Ovary (tissue), 9 donors: ENCODE measurements around the gene GRK5. TPM values are rescaled to one million over a fixed set of nuclear protein-coding genes. Genes with fewer than 3 reads are reported as not detected.
A peak's percentile ranks its signal among the peaks of the same experiment; 100 is the strongest.

Experiments
- DNase-seq, 5 donors: peaks; one replicate each; pipeline ENCODE4 v3.0.0-alpha.2; 2019 to 2020
- H3K27ac ChIP-seq, 2 donors: fragments of 200-600 bp; one replicate each; pipeline versions ENCODE4 v1.5.1 to v1.8.0; 2019 to 2022
- H3K27me3 ChIP-seq: fragments of 200-600 bp; one replicate; pipeline ENCODE4 v1.8.0; 2022
- H3K36me3 ChIP-seq: fragments of 200-600 bp; sonication (generic); one replicate; pipeline ENCODE4 v1.5.1; 2019
- H3K4me1 ChIP-seq: one replicate; pipeline ENCODE4 v1.8.1; 2013; ENCODE audit warnings: mild to moderate bottlenecking, moderate library complexity; ENCODE audit not compliant: insufficient read depth
- H3K4me3 ChIP-seq: fragments of 200-600 bp; sonication (generic); one replicate; pipeline ENCODE4 v1.5.1; 2017
- H3K9me3 ChIP-seq, 2 donors: fragments of 200-600 bp in 1 of 2; sonication (generic) in 1 of 2; one replicate each; pipeline versions ENCODE4 v1.5.1 to v1.8.1; 2013 to 2019; ENCODE audit warnings: mild to moderate bottlenecking in 1 of 2, moderate library complexity in 1 of 2
- CTCF ChIP-seq, 3 donors: fragments of 450-650 bp in 2 of 3; fragments of 200-600 bp in 1 of 3; IDR thresholded peaks; one replicate each; pipeline versions ENCODE4 v1.5.1 to v1.8.0; 2016 to 2022; ENCODE audit warnings: antibody characterized with exemption in 3 of 3, mild to moderate bottlenecking in 1 of 3
- EP300 ChIP-seq: sonication (generic); formaldehyde crosslinking; IDR thresholded peaks from one replicate; pipeline ENCODE4 v1.6.1; 2017; ENCODE audit warnings: antibody characterized with exemption
- POLR2A ChIP-seq: fragments of 450-650 bp; IDR thresholded peaks from one replicate; pipeline ENCODE4 v1.6.1; 2017; ENCODE audit warnings: antibody characterized with exemption, mild to moderate bottlenecking, moderate library complexity
- WGBS, 3 donors: extraction: QIAGEN DNeasy Blood & Tissue Kit in 1 of 3; methylation state at CpG; one replicate each; pipeline versions ENCODE4 v1.1.5 to v1.1.7; 2013 to 2017; 5-methylcytosine and 5-hydroxymethylcytosine counted together
- intact Hi-C, 4 donors: fragments of 100-400 bp; cut with DNase I; formaldehyde crosslinking; loops; one replicate each; pipeline versions ENCODE4 v1.11.0 to v1.15.1; 2022 to 2023
- polyA plus RNA-seq, 2 donors: library from polyadenylated mRNA; stranded (reverse); fragments of 200-250 nt in 1 of 2; fragments of 350-450 nt in 1 of 2; fragmentation: Illumina TruSeq in 1 of 2; extraction: RNeasy Lipid Tissue Mini Kit (QIAGEN cat#74804) in 1 of 2; gene quantifications; one replicate each; pipeline ENCODE4 v1.2.3, GENCODE V29; 2013 to 2014
- total RNA-seq, 7 donors: library from RNA; depleted of rRNA in 2 of 7; stranded (reverse); fragments of >200 nt in 2 of 7; fragmentation: NEBNext Ultra II Directional in 3 of 7; extraction: Animal tissue kit (Norgen Biotek cat#: 25700) in 3 of 7; gene quantifications; one replicate each; pipeline versions ENCODE4 v1.1.0 to v1.2.4, GENCODE V29; 2016 to 2023
- donor health status: DM: no; HTN: no; CAD: no; lungs with moderate emphysema.
- donor health status: DM: no; HTN: no; CAD: no.
- donor health status: Bipolar disorder and iron deficiency.
- donor health status: DM: yes; HTN: yes; CAD: no.
- donor health status: DM: no; HTN: no; CAD: no.
- donor health status: DM: yes; HTN: yes; CAD: no.

GRK5 gene
- total and polyA plus RNA-seq, 9 donors: 10.0 to 115 (median 38.2) TPM

DNA sequence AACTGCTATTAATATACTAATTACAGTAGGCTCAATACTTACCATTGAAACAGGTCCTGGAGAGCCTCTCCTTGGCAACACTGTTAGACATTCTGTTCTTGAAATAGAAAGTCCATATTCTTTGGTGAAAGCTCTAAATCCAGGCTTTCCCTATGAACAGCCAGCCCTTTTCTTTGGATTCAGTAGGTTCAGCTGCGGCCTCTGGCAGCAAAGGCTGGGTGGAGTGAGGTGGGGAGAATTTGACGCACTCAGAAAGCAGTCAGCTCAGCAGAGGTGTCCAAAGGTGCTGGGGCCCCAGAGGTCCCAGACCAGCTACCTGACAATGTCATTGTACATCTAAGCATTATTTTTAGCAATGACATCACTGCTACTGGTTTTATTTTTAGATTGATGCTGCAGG is 146.1 kb downstream of the GRK5 start:
- Histone ChIP-seq H3K27ac (no peak overlapping the region), H3K27me3 (no peaks in the 10 kb centered on the region), H3K4me3 (no peak overlapping the region), H3K36me3 (no peaks in the 10 kb centered on the region), H3K9me3 (no peaks in the 10 kb centered on the region), H3K4me1 (peaks cover 24% of the 10 kb centered on the region)
- whole genome bisulfite sequencing, 3 donors: 78 to 95% (median 86%) methylated on average over 2 of the region's 2 CpGs
- TF ChIP-seq EP300 (no peak), POLR2A (no peak), CTCF (IDR thresholded peaks at IDR 0.05) (no peak)
- DNase-seq: no peak
- intact Hi-C loops: no loop called here

DNA sequence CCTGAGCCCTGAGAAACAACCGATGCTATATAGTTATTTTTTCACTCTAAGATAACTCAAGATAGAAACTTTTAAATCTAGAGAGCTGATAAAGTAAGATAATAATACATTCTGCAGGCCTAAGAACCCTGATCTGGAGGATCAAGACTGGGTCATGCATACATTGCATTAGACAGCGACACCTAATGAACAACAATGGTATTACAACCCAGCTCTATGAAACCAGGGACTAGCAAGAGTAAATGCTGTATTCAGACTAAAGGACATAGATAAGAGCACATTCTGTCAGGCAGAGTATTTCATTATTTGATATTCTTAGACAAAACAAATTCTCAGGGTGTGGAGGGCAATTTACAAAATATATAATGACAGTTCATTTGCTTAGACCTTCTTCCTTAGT is 148.6 kb downstream of the GRK5 start:
- intact Hi-C loops: no loop called here
- Histone ChIP-seq H3K27me3 (no peaks in the 10 kb centered on the region), H3K4me3 (no peak overlapping the region), H3K27ac (no peak overlapping the region), H3K36me3 (no peaks in the 10 kb centered on the region), H3K4me1 (no peaks in the 10 kb centered on the region), H3K9me3 (no peaks in the 10 kb centered on the region)
- WGBS, 3 donors: 85 to 92% (median 89%) methylated on average over 2 of the region's 2 CpGs
- DNase-seq: no peak
- peak in 2 of 3 donors; percentile 19 to 20 for TF ChIP-seq CTCF (IDR thresholded peaks at IDR 0.05)
- TF ChIP-seq POLR2A: no peak

DNA sequence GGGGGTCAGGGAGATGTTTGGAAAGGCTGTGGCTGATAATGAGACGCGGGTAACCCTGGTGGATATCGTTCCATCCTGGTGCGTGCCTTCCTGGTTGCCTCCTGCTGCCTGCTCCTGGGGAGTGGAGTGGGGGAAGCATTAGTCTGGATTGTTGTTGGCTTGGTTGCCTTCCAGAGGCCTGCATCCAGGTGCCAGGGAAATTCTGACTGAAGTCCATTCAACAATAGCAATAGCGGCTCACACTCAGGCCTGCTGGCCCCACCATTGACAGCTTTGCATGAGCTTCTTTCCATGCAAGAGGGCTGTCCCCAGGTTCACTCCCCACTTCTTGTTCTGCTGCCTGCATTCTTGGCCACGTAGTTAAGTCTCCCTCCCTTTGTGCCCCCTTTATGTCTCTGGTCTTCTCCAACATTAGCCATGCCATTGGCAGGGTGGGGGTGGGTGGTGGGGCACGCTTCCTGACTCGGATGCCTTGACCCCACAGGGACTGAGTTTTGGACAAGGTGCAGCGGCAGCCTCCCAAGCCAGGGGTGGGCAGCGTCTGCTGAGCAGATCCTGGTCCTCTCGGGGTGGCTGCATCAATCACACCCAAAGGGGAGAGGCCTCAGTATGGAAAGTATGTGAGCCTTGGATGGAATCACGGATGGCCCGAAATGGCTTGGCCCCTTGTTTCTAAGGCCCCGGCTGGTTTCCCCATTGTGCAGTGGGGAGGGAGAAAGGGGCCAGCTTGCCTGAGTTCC is 150.2 kb downstream of the GRK5 start:
- Histone ChIP-seq H3K9me3 (no peaks in the 10 kb centered on the region), H3K4me3 (no peak overlapping the region), H3K36me3 (no peaks in the 10 kb centered on the region), H3K27me3 (no peaks in the 10 kb centered on the region), H3K27ac (no peak overlapping the region), H3K4me1 (peaks cover 2% of the 10 kb centered on the region)
- no peak for DNase-seq
- no peak for TF ChIP-seq EP300
- no peak for TF ChIP-seq POLR2A
- TF ChIP-seq CTCF (IDR thresholded peaks at IDR 0.05): no peak
- WGBS, 3 donors: 75 to 87% (median 83%) methylated on average over 14 of the region's 14 CpGs
- intact Hi-C loops: no loop called here

DNA sequence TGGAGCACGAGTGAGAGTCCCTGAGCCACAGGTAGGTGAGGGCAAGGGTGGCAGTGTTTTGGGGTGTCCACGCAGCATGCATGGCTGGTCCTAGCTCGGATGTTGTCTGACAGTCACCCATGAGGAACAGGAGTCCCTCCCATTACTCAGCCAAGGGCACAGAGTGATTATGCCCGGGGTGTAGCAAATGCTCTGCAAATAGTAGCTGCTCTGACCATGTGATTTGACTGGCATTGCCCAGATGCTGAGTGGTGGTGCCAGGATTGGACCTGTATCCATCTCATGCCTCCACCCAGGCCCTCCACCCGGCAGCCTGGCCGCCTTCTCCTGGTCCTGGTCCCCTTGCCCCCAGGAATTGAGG is 150.8 kb downstream of the GRK5 start:
- DNase-seq: no peak
- TF ChIP-seq POLR2A (no peak), EP300 (no peak), CTCF (IDR thresholded peaks at IDR 0.05) (no peak)
- H3K4me3 ChIP-seq: no peak overlapping the region
- intact Hi-C loops: no loop called here
- WGBS, 3 donors: 93 to 96% (median 95%) methylated on average over 6 of the region's 6 CpGs
- no peak overlapping the region for H3K27ac ChIP-seq
- H3K36me3 ChIP-seq: no peaks in the 10 kb centered on the region
- H3K4me1 ChIP-seq: peaks cover 2% of the 10 kb centered on the region
- H3K9me3 ChIP-seq: no peaks in the 10 kb centered on the region
- H3K27me3 ChIP-seq: no peaks in the 10 kb centered on the region
